Astrocyte (in vitro differentiated cells and primary cell): Measurements from ENCODE around the gene STXBP1. TPM values are rescaled to one million over a fixed set of nuclear protein-coding genes. Genes with fewer than 3 reads are reported as not detected.

Source experiments
- DNase-seq: peaks from one replicate; pipeline ENCODE4 v3.0.0-alpha.2; 2010; ENCODE audit warnings: low read depth
- FAIRE-seq: peaks from 2 replicates; lab custom pipeline; 2011; peaks lifted over from hg19 to GRCh38; lab: Jason Lieb, UNC
- H2AFZ ChIP-seq: 2 replicates; pipeline ENCODE4 v1.6.0; 2012; ENCODE audit warnings: low read depth, low read length, inconsistent platforms
- H3K27ac ChIP-seq: 2 replicates; pipeline ENCODE4 v1.5.1; 2011; ENCODE audit warnings: low read depth, low read length, inconsistent platforms
- H3K27me3 ChIP-seq: 2 replicates; pipeline ENCODE4 v1.6.0; 2011; ENCODE audit warnings: low read length, inconsistent platforms; ENCODE audit not compliant: insufficient read depth
- H3K36me3 ChIP-seq: 2 replicates; pipeline ENCODE4 v1.5.1; 2011; ENCODE audit warnings: low read length, inconsistent platforms; ENCODE audit not compliant: insufficient read depth
- H3K4me1 ChIP-seq: 2 replicates; pipeline ENCODE4 v1.5.1; 2011; ENCODE audit warnings: low read length, inconsistent platforms; ENCODE audit not compliant: insufficient read depth
- H3K4me2 ChIP-seq: 2 replicates; pipeline ENCODE4 v1.6.0; 2012; ENCODE audit warnings: low read length, inconsistent platforms
- H3K4me3 ChIP-seq: 2 replicates; pipeline ENCODE4 v1.5.1; 2011; ENCODE audit warnings: low read depth, mild to moderate bottlenecking, low read length, inconsistent platforms; ENCODE audit not compliant: insufficient read depth
- H3K79me2 ChIP-seq: 2 replicates; pipeline ENCODE4 v1.6.0; 2012; ENCODE audit warnings: mild to moderate bottlenecking, low read length, inconsistent platforms; ENCODE audit not compliant: insufficient read depth
- H3K9ac ChIP-seq: 2 replicates; pipeline ENCODE4 v1.6.0; 2012; ENCODE audit warnings: mild to moderate bottlenecking, low read length, inconsistent platforms
- H3K9me3 ChIP-seq: 2 replicates; pipeline ENCODE4 v1.5.1; 2012; ENCODE audit warnings: low read depth, mild to moderate bottlenecking, low read length, inconsistent platforms; ENCODE audit not compliant: insufficient read depth
- H4K20me1 ChIP-seq: 2 replicates; pipeline ENCODE4 v1.6.0; 2012; ENCODE audit warnings: low read length, inconsistent platforms; ENCODE audit not compliant: insufficient read depth
- H3K27ac Mint-ChIP-seq: one replicate; pipeline ENCODE4 v1.8.0; 2021; ENCODE audit warnings: mild to moderate bottlenecking, mixed read lengths; ENCODE audit not compliant: unreplicated experiment
- H3K27me3 Mint-ChIP-seq: one replicate; pipeline ENCODE4 v1.8.0; 2021; ENCODE audit warnings: low read depth, mixed read lengths; ENCODE audit not compliant: unreplicated experiment
- H3K36me3 Mint-ChIP-seq: one replicate; pipeline ENCODE4 v1.8.0; 2021; ENCODE audit warnings: low read depth, mixed read lengths; ENCODE audit not compliant: unreplicated experiment
- H3K4me1 Mint-ChIP-seq: one replicate; pipeline ENCODE4 v1.8.0; 2021; ENCODE audit warnings: low read depth, mixed read lengths; ENCODE audit not compliant: unreplicated experiment
- H3K4me3 Mint-ChIP-seq: one replicate; pipeline ENCODE4 v1.8.0; 2021; ENCODE audit warnings: mild to moderate bottlenecking, moderate library complexity, mixed read lengths; ENCODE audit not compliant: unreplicated experiment
- H3K9me3 Mint-ChIP-seq: one replicate; pipeline ENCODE4 v1.8.0; 2021; ENCODE audit warnings: mild to moderate bottlenecking, mixed read lengths; ENCODE audit not compliant: unreplicated experiment
- EZH2 ChIP-seq: IDR thresholded peaks from 2 replicates; pipeline ENCODE4 v1.6.1; 2012; ENCODE audit warnings: mild to moderate bottlenecking, low read length, inconsistent platforms; ENCODE audit not compliant: insufficient read depth
- total RNA-seq: library from RNA; stranded (reverse); gene quantifications from 2 replicates; pipeline ENCODE4 v1.2.1, GENCODE V29; 2021
- TF ChIP-seq, protein P1 (sequence below): IDR thresholded peaks from 2 replicates; pipeline ENCODE4 v1.5.1; 2011; ENCODE audit warnings: low read depth, mild to moderate bottlenecking, inconsistent platforms, low read length, moderate library complexity; ENCODE audit not compliant: insufficient read depth

STXBP1 gene
- total RNA-seq, 1 donor from 2014 or later = 39.6 TPM

DNA sequence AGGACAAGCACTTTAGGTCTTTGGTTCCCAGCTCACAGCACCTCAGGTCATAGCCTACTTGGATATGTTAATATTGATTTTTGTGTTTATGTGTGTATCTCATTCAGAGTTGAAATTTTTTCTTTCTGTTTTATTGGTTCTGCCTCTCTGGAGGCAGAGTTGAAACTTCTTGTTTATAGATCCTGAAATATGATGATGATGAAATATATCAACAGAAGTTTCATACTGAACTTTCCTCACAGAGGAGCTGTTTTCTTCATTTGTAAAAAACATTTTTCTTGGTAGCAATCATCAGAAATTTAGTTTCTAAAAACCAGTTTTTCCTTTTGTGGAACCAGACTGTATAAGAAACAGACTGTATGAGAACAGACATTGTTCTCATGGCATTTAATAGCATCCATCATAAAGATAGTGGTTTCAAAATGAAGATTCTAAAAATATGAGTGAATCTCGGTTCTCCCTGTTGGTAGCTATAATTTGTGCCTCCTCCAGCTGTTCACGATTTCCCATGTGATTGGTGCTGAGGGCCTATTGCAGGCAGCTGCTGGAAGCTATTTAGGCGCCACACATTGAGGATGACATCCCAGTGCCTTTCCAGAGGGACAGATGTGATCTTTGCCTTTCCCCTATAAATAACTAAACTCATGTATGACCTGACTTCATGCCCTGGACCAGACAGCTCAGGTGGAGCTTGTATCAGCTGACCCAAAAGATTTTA is 55.2 kb downstream of the STXBP1 start:
- peaks cover 21% of the 10 kb centered on the region for H3K36me3 Mint-ChIP-seq

DNA sequence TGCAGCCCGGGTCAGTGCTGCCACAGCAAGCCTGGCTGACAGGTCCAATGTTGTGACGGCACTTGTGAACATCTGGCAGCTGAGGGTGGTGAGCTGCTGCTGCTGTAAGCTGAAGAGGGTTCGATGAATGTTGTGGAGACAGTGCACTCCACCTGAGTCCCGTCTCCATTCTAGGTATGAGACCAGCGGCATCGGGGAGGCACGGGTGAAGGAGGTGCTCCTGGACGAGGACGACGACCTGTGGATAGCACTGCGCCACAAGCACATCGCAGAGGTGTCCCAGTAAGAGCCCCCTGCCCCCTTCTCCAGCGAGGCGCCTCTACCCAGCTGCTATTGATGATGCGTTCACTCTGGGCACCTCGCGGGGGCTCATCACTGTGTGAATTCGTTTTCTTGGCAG is 55.8 kb downstream of the STXBP1 start:
- Histone ChIP-seq H3K36me3 (peaks cover 14% of the 10 kb centered on the region), H3K27ac (no peak overlapping the region), H3K9me3 (no peaks in the 10 kb centered on the region), H4K20me1 (no peaks in the 10 kb centered on the region), H3K4me1 (no peaks in the 10 kb centered on the region), H2AFZ (no peak overlapping the region), H3K9ac (no peak overlapping the region), H3K79me2 (no peaks in the 10 kb centered on the region), H3K4me3 (no peak overlapping the region), H3K4me2 (no peak overlapping the region), H3K27me3 (no peaks in the 10 kb centered on the region)
- H3K36me3 Mint-ChIP-seq = peaks cover 21% of the 10 kb centered on the region
- H3K4me3 Mint-ChIP-seq = no peak overlapping the region
- no peaks in the 10 kb centered on the region for H3K9me3 Mint-ChIP-seq
- no peaks in the 10 kb centered on the region for H3K27me3 Mint-ChIP-seq
- TF ChIP-seq EZH2 = no peak
- TF ChIP-seq, protein P1, sequence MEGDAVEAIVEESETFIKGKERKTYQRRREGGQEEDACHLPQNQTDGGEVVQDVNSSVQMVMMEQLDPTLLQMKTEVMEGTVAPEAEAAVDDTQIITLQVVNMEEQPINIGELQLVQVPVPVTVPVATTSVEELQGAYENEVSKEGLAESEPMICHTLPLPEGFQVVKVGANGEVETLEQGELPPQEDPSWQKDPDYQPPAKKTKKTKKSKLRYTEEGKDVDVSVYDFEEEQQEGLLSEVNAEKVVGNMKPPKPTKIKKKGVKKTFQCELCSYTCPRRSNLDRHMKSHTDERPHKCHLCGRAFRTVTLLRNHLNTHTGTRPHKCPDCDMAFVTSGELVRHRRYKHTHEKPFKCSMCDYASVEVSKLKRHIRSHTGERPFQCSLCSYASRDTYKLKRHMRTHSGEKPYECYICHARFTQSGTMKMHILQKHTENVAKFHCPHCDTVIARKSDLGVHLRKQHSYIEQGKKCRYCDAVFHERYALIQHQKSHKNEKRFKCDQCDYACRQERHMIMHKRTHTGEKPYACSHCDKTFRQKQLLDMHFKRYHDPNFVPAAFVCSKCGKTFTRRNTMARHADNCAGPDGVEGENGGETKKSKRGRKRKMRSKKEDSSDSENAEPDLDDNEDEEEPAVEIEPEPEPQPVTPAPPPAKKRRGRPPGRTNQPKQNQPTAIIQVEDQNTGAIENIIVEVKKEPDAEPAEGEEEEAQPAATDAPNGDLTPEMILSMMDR = no peak
- FAIRE-seq (no peak), DNase-seq (no peak)
- no peak overlapping the region for H3K27ac Mint-ChIP-seq
- no peaks in the 10 kb centered on the region for H3K4me1 Mint-ChIP-seq

More for the DNA sequence above, 55.2 kb downstream of the STXBP1 start:
- Mint-ChIP-seq H3K4me1 (no peaks in the 10 kb centered on the region), H3K27me3 (no peaks in the 10 kb centered on the region), H3K27ac (no peak overlapping the region), H3K9me3 (no peaks in the 10 kb centered on the region), H3K4me3 (no peak overlapping the region)
- Histone ChIP-seq H3K27me3 (no peaks in the 10 kb centered on the region), H3K4me3 (no peak overlapping the region), H3K4me2 (no peak overlapping the region), H3K79me2 (no peaks in the 10 kb centered on the region), H3K9me3 (no peaks in the 10 kb centered on the region), H3K27ac (no peak overlapping the region), H3K9ac (no peak overlapping the region), H2AFZ (no peak overlapping the region), H3K36me3 (peaks cover 14% of the 10 kb centered on the region), H3K4me1 (no peaks in the 10 kb centered on the region), H4K20me1 (no peaks in the 10 kb centered on the region)
- no peak for FAIRE-seq
- DNase-seq = no peak
- TF ChIP-seq EZH2 = no peak

DNA sequence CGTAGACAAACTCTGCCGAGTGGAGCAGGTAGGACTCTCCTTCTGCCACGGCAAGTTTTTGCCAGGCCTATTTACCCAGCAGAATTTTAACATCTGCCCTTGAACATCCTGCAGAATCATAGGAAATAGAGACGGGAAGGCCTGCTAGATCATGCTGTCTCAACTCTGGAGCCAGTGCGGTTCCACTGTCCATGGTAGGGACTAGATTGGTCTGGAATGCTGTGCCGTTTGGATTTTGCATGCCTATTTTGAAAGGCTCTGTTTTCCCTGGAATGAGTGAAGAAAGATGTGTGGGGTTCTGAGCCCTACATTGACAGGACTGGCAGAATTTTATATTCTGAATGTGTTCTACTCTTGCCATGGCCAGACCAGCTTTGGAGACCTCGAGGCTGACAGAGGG is 61.2 kb downstream of the STXBP1 start:
- no peak for FAIRE-seq
- Histone ChIP-seq H3K4me1 (no peaks in the 10 kb centered on the region), H2AFZ (no peak overlapping the region), H3K9me3 (no peaks in the 10 kb centered on the region), H3K27ac (no peak overlapping the region), H3K9ac (no peak overlapping the region), H3K4me2 (no peak overlapping the region), H3K36me3 (peaks cover 18% of the 10 kb centered on the region), H4K20me1 (no peaks in the 10 kb centered on the region), H3K27me3 (no peaks in the 10 kb centered on the region), H3K4me3 (no peak overlapping the region), H3K79me2 (no peaks in the 10 kb centered on the region)
- Mint-ChIP-seq H3K4me1 (no peaks in the 10 kb centered on the region), H3K27me3 (no peaks in the 10 kb centered on the region), H3K4me3 (no peak overlapping the region), H3K36me3 (peaks cover 26% of the 10 kb centered on the region), H3K27ac (no peak overlapping the region), H3K9me3 (no peaks in the 10 kb centered on the region)
- TF ChIP-seq, protein P1 = no peak
- no peak for TF ChIP-seq EZH2
- DNase-seq = no peak
